Keratinocyte (primary cell): ENCODE results near the gene ZNF23.

Experiments
- CTCF ChIP-seq, 3 experiments: IDR thresholded peaks in 1 of 3; conservative IDR thresholded peaks in 1 of 3; optimal IDR thresholded peaks in 1 of 3; 2 replicates in 2 of 3; 3 replicates in 1 of 3; pipeline versions ENCODE3 to v1.5.1; 2011; ENCODE audit warnings: low read length in 3 of 3, mild to moderate bottlenecking in 3 of 3, moderate library complexity in 2 of 3, control low read depth in 1 of 3, inconsistent platforms in 1 of 3; ENCODE audit not compliant: insufficient read depth in 2 of 3; ENCODE audit errors: extremely low read depth in 1 of 3
- EZH2 ChIP-seq: IDR thresholded peaks from one replicate; pipeline ENCODE4 v1.6.1; 2012; ENCODE audit warnings: inconsistent platforms, mild to moderate bottlenecking, low read length, moderate library complexity

GRCh38 chr16:71479420-71479819 lies 17.4 kb upstream of the ZNF23 start:
- TF ChIP-seq CTCF (optimal IDR thresholded peaks at IDR 0.05 in 1 of 3, IDR thresholded peaks at IDR 0.05 in 1 of 3, conservative IDR thresholded peaks at IDR 0.05 in 1 of 3; ENCODE audit: extremely low read depth in 1 of 3, insufficient read depth in 2 of 3, low read length in 3 of 3) (peak; percentile 55 to 69 (median 57)), EZH2 (no peak)
